HFF-Myc (cell line): ENCODE data around the gene ETV5.

ENCODE experiments used
- DNase-seq: peaks from one replicate; pipeline ENCODE4 v3.0.0-alpha.2; 2011; ENCODE audit warnings: low read depth; ENCODE audit errors: extremely low read depth
- H3K4me3 ChIP-seq: replicated peaks from 2 replicates; pipeline ENCODE4 v1.5.1; 2011; ENCODE audit warnings: low read depth, mild to moderate bottlenecking, control low read depth, low read length
- CTCF ChIP-seq: IDR thresholded peaks from 2 replicates; pipeline ENCODE4 v1.5.1; 2012; ENCODE audit warnings: mild to moderate bottlenecking, low read depth, low read length, control low read depth; ENCODE audit errors: missing control alignments

Gene ETV5

GRCh38 chr3:186108941-186109865 lies at the start of gene ETV5:
ETV5 (minus strand) TSS chr3:186109089; CDS start chr3:186105868, 3,221 bp downstream.
- peak; percentile 97 for DNase-seq
- peak within 1 kb of the TSS; percentile 89 for H3K4me3 ChIP-seq
- no peak for TF ChIP-seq CTCF

- TF ChIP-seq CTCF: no peak
- no peak for DNase-seq
- H3K4me3 ChIP-seq: no peak overlapping the region
Measured at GRCh38 chr3:186154641-186155040, 45.8 kb upstream of the ETV5 start.

- no peak for TF ChIP-seq CTCF
- DNase-seq: no peak
- no peak overlapping the region for H3K4me3 ChIP-seq
Measured at GRCh38 chr3:186152889-186153292, 44.0 kb upstream of the ETV5 start.

- no peak overlapping the region for H3K4me3 ChIP-seq
- no peak for DNase-seq
- no peak for TF ChIP-seq CTCF
Measured at GRCh38 chr3:186152361-186152798, 43.5 kb upstream of the ETV5 start.

GRCh38 chr3:186151077-186151971 lies 42.4 kb upstream of the ETV5 start:
- H3K4me3 ChIP-seq: no peak overlapping the region
- no peak for TF ChIP-seq CTCF
- DNase-seq: no peak

GRCh38 chr3:186150041-186150830 lies 41.3 kb upstream of the ETV5 start:
- no peak for TF ChIP-seq CTCF
- H3K4me3 ChIP-seq: no peak overlapping the region
- no peak for DNase-seq
